Activated T-cell treated with anti-CD3 and anti-CD28 coated beads for 24 hours (primary cell): ENCODE results near the gene CDH22.

Experiments
- DNase-seq: peaks from one replicate; pipeline ENCODE4 v3.0.0-alpha.2; 2020; ENCODE audit warnings: low read depth

The CDH22 gene

GRCh38 chr20:46308258-46309157 lies at the start of gene CDH22:
Gene CDH22 (minus strand): TSS chr20:46308498. CDS start chr20:46251294, 57,204 bp downstream.
- DNase-seq, result peak; percentile 15

GRCh38 chr20:46357030-46357514 lies 48.8 kb upstream of the CDH22 start:
- no peak for DNase-seq

- DNase-seq, result no peak
Measured at GRCh38 chr20:46356195-46357029, 48.1 kb upstream of the CDH22 start.

GRCh38 chr20:46355778-46356177 lies 47.5 kb upstream of the CDH22 start:
- no peak for DNase-seq

GRCh38 chr20:46354920-46355654 lies 46.8 kb upstream of the CDH22 start:
- DNase-seq, result no peak

- DNase-seq, result no peak
Measured at GRCh38 chr20:46354207-46354555, 45.9 kb upstream of the CDH22 start.

GRCh38 chr20:46353500-46354206 lies 45.4 kb upstream of the CDH22 start:
- no peak for DNase-seq

- DNase-seq, result no peak
Measured at GRCh38 chr20:46352370-46352938, 44.2 kb upstream of the CDH22 start.

GRCh38 chr20:46351357-46352058 lies 43.2 kb upstream of the CDH22 start:
- no peak for DNase-seq

GRCh38 chr20:46350986-46351267 lies 42.6 kb upstream of the CDH22 start:
- no peak for DNase-seq

- DNase-seq, result no peak
Measured at GRCh38 chr20:46350201-46350985, 42.1 kb upstream of the CDH22 start.

- DNase-seq, result no peak
Measured at GRCh38 chr20:46349742-46350056, 41.4 kb upstream of the CDH22 start.

GRCh38 chr20:46349035-46349741 lies 40.9 kb upstream of the CDH22 start:
- DNase-seq, result no peak

GRCh38 chr20:46347841-46348803 lies 39.8 kb upstream of the CDH22 start:
- no peak for DNase-seq

GRCh38 chr20:46346770-46347169 lies 38.5 kb upstream of the CDH22 start:
- no peak for DNase-seq

GRCh38 chr20:46344488-46345162 lies 36.3 kb upstream of the CDH22 start:
- DNase-seq, result no peak

GRCh38 chr20:46343975-46344357 lies 35.7 kb upstream of the CDH22 start:
- no peak for DNase-seq
